H1 (cell line): ENCODE measurements around the gene SLC39A10. TPM values are rescaled to one million over a fixed set of nuclear protein-coding genes. Genes with fewer than 3 reads are reported as not detected.

Source experiments
- CTCF ChIA-PET: fragments of 300-600 bp; sonication (Branson Sonifier 250); formaldehyde crosslinking; loops from one replicate; lab custom pipeline; 2021; ENCODE audit not compliant: partially characterized antibody; lab: Charles Lee
- POLR2A ChIA-PET: fragments of 300-600 bp; sonication (Branson Sonifier 250); formaldehyde crosslinking; loops from one replicate; lab custom pipeline; 2021; ENCODE audit warnings: inconsistent platforms; ENCODE audit not compliant: partially characterized antibody; lab: Charles Lee
- DNase-seq, 2 experiments: peaks; one replicate each; pipeline versions ENCODE4 v3.0.0 to v3.0.0-alpha.2; 2010 to 2022; ENCODE audit warnings: low spot score in 2 of 2, low read depth in 1 of 2, mixed read lengths in 1 of 2
- FAIRE-seq: peaks from 2 replicates; lab custom pipeline; 2011; peaks lifted over from hg19 to GRCh38; lab: Jason Lieb, UNC
- H2AFZ ChIP-seq: 2 replicates; pipeline ENCODE4 v1.8.1; 2012; ENCODE audit warnings: low read length, inconsistent platforms
- H2AK5ac ChIP-seq: 2 replicates; pipeline ENCODE4 v1.6.1; 2013; ENCODE audit warnings: low read depth, low read length
- H2BK120ac ChIP-seq: replicated peaks from 2 replicates; pipeline ENCODE3; 2013; ENCODE audit warnings: low read depth, low read length, inconsistent platforms
- H2BK12ac ChIP-seq: 2 replicates; pipeline ENCODE4 v1.6.1; 2013; ENCODE audit warnings: low read depth, low read length
- H2BK15ac ChIP-seq: 2 replicates; pipeline ENCODE4 v1.6.1; 2013; ENCODE audit warnings: low read length
- H2BK20ac ChIP-seq: 2 replicates; pipeline ENCODE4 v1.6.1; 2013; ENCODE audit warnings: low read length
- H2BK5ac ChIP-seq: 2 replicates; pipeline ENCODE4 v1.6.1; 2013; ENCODE audit warnings: low read depth, low read length
- H3K14ac ChIP-seq: 2 replicates; pipeline ENCODE4 v1.6.1; 2013; ENCODE audit warnings: inconsistent platforms; ENCODE audit not compliant: insufficient read length
- H3K18ac ChIP-seq: 2 replicates; pipeline ENCODE4 v1.6.1; 2013; ENCODE audit warnings: low read length; ENCODE audit errors: extremely low read depth
- H3K23ac ChIP-seq: 2 replicates; pipeline ENCODE4 v1.6.1; 2013; ENCODE audit warnings: inconsistent platforms; ENCODE audit not compliant: insufficient read length
- H3K23me2 ChIP-seq: 2 replicates; pipeline ENCODE4 v1.6.1; 2013; ENCODE audit warnings: low read depth, low read length
- H3K27ac ChIP-seq: 2 replicates; pipeline ENCODE4 v1.6.1; 2011; ENCODE audit warnings: low read depth, low read length, inconsistent platforms
- H3K27me3 ChIP-seq, 4 experiments: replicated peaks in 1 of 4; 1 replicate in 1 of 4; 2 replicates in 3 of 4; pipeline versions ENCODE4 v1.6.1 to v1.8.1; 2011 to 2013; ENCODE audit warnings: low read length in 3 of 4, mild to moderate bottlenecking in 3 of 4, inconsistent platforms in 2 of 4, mixed read lengths in 2 of 4, moderate library complexity in 1 of 4; ENCODE audit not compliant: control insufficient read depth in 3 of 4, insufficient read depth in 3 of 4; ENCODE audit errors: extremely low read depth in 1 of 4
- H3K36me3 ChIP-seq, 4 experiments: 2 replicates each; pipeline versions ENCODE4 v1.6.1 to v1.8.1; 2011 to 2013; ENCODE audit warnings: mild to moderate bottlenecking in 4 of 4, low read length in 3 of 4, moderate library complexity in 2 of 4, control low read depth in 1 of 4, inconsistent platforms in 1 of 4; ENCODE audit not compliant: insufficient read depth in 4 of 4, control insufficient read depth in 2 of 4
- H3K4ac ChIP-seq: replicated peaks from 2 replicates; pipeline ENCODE3; 2013; ENCODE audit warnings: low read length, low read depth, mixed read lengths, inconsistent platforms; ENCODE audit not compliant: insufficient read length
- H3K4me1 ChIP-seq, 4 experiments: replicated peaks in 1 of 4; 1 replicate in 1 of 4; 2 replicates in 3 of 4; pipeline versions ENCODE4 v1.6.1 to v1.8.1; 2011 to 2013; ENCODE audit warnings: low read length in 3 of 4, inconsistent platforms in 2 of 4, mixed read lengths in 1 of 4; ENCODE audit not compliant: insufficient read depth in 4 of 4, control insufficient read depth in 3 of 4
- H3K4me2 ChIP-seq, 2 experiments: 2 replicates each; pipeline versions ENCODE4 v1.6.1 to v1.8.1; 2011 to 2013; ENCODE audit warnings: low read depth in 2 of 2, low read length in 2 of 2, control low read depth in 1 of 2, inconsistent platforms in 1 of 2, mild to moderate bottlenecking in 1 of 2; ENCODE audit not compliant: insufficient read depth in 1 of 2
- H3K4me3 ChIP-seq, 4 experiments: fragments of 200-600, 300-600 bp in 1 of 4; sonication (generic), shearing (Covaris generic), sonication (Bioruptor Twin) in 1 of 4; 2 replicates each; pipeline versions ENCODE4 v1.5.1 to v1.8.1; 2011 to 2016; ENCODE audit warnings: low read length in 4 of 4, low read depth in 3 of 4, control low read depth in 2 of 4, inconsistent platforms in 2 of 4, mild to moderate bottlenecking in 2 of 4, mixed read lengths in 1 of 4, moderate library complexity in 1 of 4; ENCODE audit not compliant: insufficient read depth in 2 of 4; ENCODE audit errors: extremely low read depth in 1 of 4
- H3K56ac ChIP-seq: replicated peaks from 2 replicates; pipeline ENCODE3; 2013; ENCODE audit warnings: low read depth, mild to moderate bottlenecking, mixed read lengths, low read length, inconsistent platforms; ENCODE audit not compliant: insufficient read length
- H3K79me1 ChIP-seq: 2 replicates; pipeline ENCODE4 v1.6.1; 2013; ENCODE audit warnings: low read depth, low read length, control low read depth
- H3K79me2 ChIP-seq, 2 experiments: 2 replicates each; pipeline versions ENCODE4 v1.6.1 to v1.8.1; 2012 to 2013; ENCODE audit warnings: low read length in 2 of 2, mild to moderate bottlenecking in 2 of 2, inconsistent platforms in 1 of 2; ENCODE audit not compliant: insufficient read depth in 2 of 2, control insufficient read depth in 1 of 2
- H3K9ac ChIP-seq, 4 experiments: replicated peaks in 1 of 4; 1 replicate in 1 of 4; 2 replicates in 3 of 4; pipeline versions ENCODE4 v1.6.1 to v1.8.1; 2011 to 2013; ENCODE audit warnings: low read depth in 3 of 4, low read length in 3 of 4, control low read depth in 2 of 4, mild to moderate bottlenecking in 2 of 4, moderate library complexity in 2 of 4, inconsistent platforms in 1 of 4; ENCODE audit errors: extremely low read depth in 1 of 4
- H3K9me3 ChIP-seq, 2 experiments: 2 replicates each; pipeline versions ENCODE4 v1.6.1 to v1.8.1; 2012 to 2013; ENCODE audit warnings: mild to moderate bottlenecking in 2 of 2, moderate library complexity in 2 of 2, control low read depth in 1 of 2, inconsistent platforms in 1 of 2, low read depth in 1 of 2, low read length in 1 of 2, mixed read lengths in 1 of 2; ENCODE audit not compliant: insufficient read depth in 2 of 2
- H4K20me1 ChIP-seq, 2 experiments: replicated peaks in 1 of 2; 2 replicates each; pipeline versions ENCODE3 to v1.8.1; 2011 to 2013; ENCODE audit warnings: inconsistent platforms in 2 of 2, low read length in 2 of 2, mild to moderate bottlenecking in 1 of 2; ENCODE audit not compliant: insufficient read depth in 2 of 2, control insufficient read depth in 1 of 2
- H4K5ac ChIP-seq: 2 replicates; pipeline ENCODE4 v1.6.1; 2013; ENCODE audit warnings: low read length, low read depth, mixed read lengths, inconsistent platforms; ENCODE audit not compliant: insufficient read length
- H4K8ac ChIP-seq: 2 replicates; pipeline ENCODE4 v1.8.0; 2013; ENCODE audit warnings: mild to moderate bottlenecking, moderate library complexity, low read length, inconsistent platforms; ENCODE audit not compliant: insufficient read depth; ENCODE audit errors: extremely low read depth
- H4K91ac ChIP-seq: replicated peaks from 2 replicates; pipeline ENCODE3; 2013; ENCODE audit warnings: low read length, mixed read lengths, inconsistent platforms; ENCODE audit not compliant: insufficient read length
- CBX8 ChIP-seq: fragments of 300-800, 300-1000 bp; sonication (generic); IDR thresholded peaks from 2 replicates; pipeline ENCODE4 v1.7.1; 2016; ENCODE audit warnings: low read depth, low read length, borderline replicate concordance
- CREB1 ChIP-seq: IDR thresholded peaks from 2 replicates; pipeline ENCODE4 v1.6.1; 2012; ENCODE audit warnings: inconsistent platforms
- CTBP2 ChIP-seq: IDR thresholded peaks from 2 replicates; pipeline ENCODE4 v1.7.0; 2011; ENCODE audit warnings: borderline replicate concordance, mild to moderate bottlenecking, moderate library complexity, mixed read lengths, low read length; ENCODE audit not compliant: insufficient read depth, insufficient read length
- EZH2 ChIP-seq: fragments of 200-600 bp; sonication (generic); IDR thresholded peaks from 2 replicates; pipeline ENCODE4 v1.7.1; 2012; ENCODE audit warnings: low read depth, mild to moderate bottlenecking, moderate library complexity, low read length, inconsistent platforms; ENCODE audit not compliant: severe bottlenecking
- KDM1A ChIP-seq: fragments of 200-600, 300-600 bp; sonication (generic); IDR thresholded peaks from 2 replicates; pipeline ENCODE4 v1.7.1; 2016; ENCODE audit warnings: mild to moderate bottlenecking, low read length, borderline replicate concordance
- MAFK ChIP-seq: IDR thresholded peaks from 2 replicates; pipeline ENCODE4 v1.6.1; 2012; ENCODE audit warnings: low read depth, mild to moderate bottlenecking, improper control_type of control experiment, low read length
- NANOG ChIP-seq: IDR thresholded peaks from 2 replicates; pipeline ENCODE4 v1.6.1; 2011; ENCODE audit warnings: low read length, low read depth, mild to moderate bottlenecking, inconsistent platforms; ENCODE audit not compliant: insufficient read depth, poor library complexity, severe bottlenecking
- PHF8 ChIP-seq: fragments of 200-600 bp; sonication (generic); conservative IDR thresholded peaks from 2 replicates; pipeline ENCODE4 v1.7.1; 2012; ENCODE audit warnings: low read depth, mild to moderate bottlenecking, inconsistent platforms, low read length, moderate library complexity
- RFX5 ChIP-seq: IDR thresholded peaks from 2 replicates; pipeline ENCODE4 v1.6.1; 2011; ENCODE audit warnings: low read depth, low read length, improper control_type of control experiment, borderline replicate concordance
- SAP30 ChIP-seq: fragments of 300-600 bp; sonication (generic); IDR thresholded peaks from 2 replicates; pipeline ENCODE4 v1.7.1; 2012; ENCODE audit warnings: low read length, moderate library complexity, mild to moderate bottlenecking, inconsistent platforms; ENCODE audit not compliant: insufficient read depth, insufficient replicate concordance
- SIX5 ChIP-seq: IDR thresholded peaks from 2 replicates; pipeline ENCODE4 v1.6.1; 2011; ENCODE audit warnings: mild to moderate bottlenecking, low read depth, low read length
- SP1 ChIP-seq: IDR thresholded peaks from 2 replicates; pipeline ENCODE4 v1.6.1; 2011; ENCODE audit warnings: low read depth, low read length
- TAF7 ChIP-seq: optimal IDR thresholded peaks from 2 replicates; pipeline ENCODE3; 2011; ENCODE audit warnings: low read depth, mild to moderate bottlenecking, inconsistent platforms, low read length, moderate library complexity, borderline replicate concordance
- TCF12 ChIP-seq: IDR thresholded peaks from 2 replicates; pipeline ENCODE4 v1.6.1; 2011; ENCODE audit warnings: low read depth, mild to moderate bottlenecking, low read length
- TEAD4 ChIP-seq: IDR thresholded peaks from 2 replicates; pipeline ENCODE4 v1.6.1; 2012; ENCODE audit warnings: low read depth, low read length, inconsistent platforms, mixed read lengths
- ZNF274 ChIP-seq: IDR thresholded peaks from 2 replicates; pipeline ENCODE4 v1.7.0; 2012; ENCODE audit warnings: low read length, borderline replicate concordance; ENCODE audit errors: extremely low read depth
- polyA plus RNA-seq, 7 experiments: library from polyadenylated mRNA; depleted of rRNA in 3 of 7; stranded (reverse) in 5 of 7; unstranded in 2 of 7; fragments of >200 nt in 5 of 7; fragments of 200-250 nt in 2 of 7; gene quantifications; 1 replicate in 5 of 7; 2 replicates in 1 of 7; 4 replicates in 1 of 7; pipeline versions ENCODE4 v1.2.1 to v1.2.3, GENCODE V29; 2011 to 2013; ENCODE audit warnings: missing spikeins in 2 of 7, mixed read lengths in 2 of 7
- total RNA-seq: library from RNA; stranded (reverse); fragmentation: NEBNext Ultra II Directional; extraction: Animal tissue kit (Norgen Biotek cat#: 25700); gene quantifications from 2 replicates; pipeline ENCODE4 v1.2.1, GENCODE V29; 2021

The SLC39A10 gene
- total and polyA plus RNA-seq, 2 of the 8 experiments (the other 6 are each of a cell fraction or from before 2014, with no cell fraction given): 68.1 to 234 TPM

DNA sequence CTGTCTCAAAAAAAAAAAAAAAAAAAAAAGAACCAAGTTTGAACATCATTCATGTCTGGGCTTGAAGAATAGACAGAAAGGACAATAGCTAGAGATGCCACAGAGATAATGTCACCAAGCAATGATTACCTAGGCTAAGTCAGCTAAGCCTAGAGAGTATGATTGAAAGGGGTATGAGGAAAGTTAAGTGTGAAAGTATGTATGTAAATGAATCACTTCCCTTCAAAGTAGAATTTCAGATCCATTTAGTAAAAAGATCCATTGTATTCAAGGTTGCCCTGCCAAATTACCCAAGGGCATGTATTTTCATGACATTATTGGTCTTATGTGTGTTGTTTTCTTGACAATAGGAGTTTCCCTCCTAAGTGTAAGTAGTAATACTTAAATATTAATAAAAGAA lies 34.1 kb upstream of the SLC39A10 start:
- no peak overlapping the region for H2BK5ac ChIP-seq
- H4K20me1 ChIP-seq: no peaks in the 10 kb centered on the region
- CTCF ChIA-PET: interaction anchor here (1.1 to 1.5 kb wide), 2 partner anchors 15 to 33 kb away, joined by 3 read pairs; no protein-coding TSS in a partner anchor
- no peak overlapping the region for H3K9ac ChIP-seq
- peaks cover 0 to 22% of the 10 kb centered on the region in 2 experiments; a peak in 2 of 4 replicates for H3K79me2 ChIP-seq
- no peaks in the 10 kb centered on the region for H3K4me1 ChIP-seq
- DNase-seq (no peak), FAIRE-seq (no peak)
- no peaks in the 10 kb centered on the region for H3K36me3 ChIP-seq
- no peak overlapping the region for H2BK20ac ChIP-seq
- H4K91ac ChIP-seq: no peak overlapping the region
- POLR2A ChIA-PET: interaction anchor here (0.7 to 1.4 kb wide), 2 partner anchors 10 to 78 kb away, joined by 3 to 6 read pairs; no protein-coding TSS in a partner anchor
- no peak overlapping the region for H3K4ac ChIP-seq
- H3K4me2 ChIP-seq: no peak overlapping the region
- no peaks in the 10 kb centered on the region for H3K23me2 ChIP-seq
- no peak overlapping the region for H2AK5ac ChIP-seq
- no peak overlapping the region for H2BK120ac ChIP-seq
- H3K4me3 ChIP-seq: no peak overlapping the region
- no peaks in the 10 kb centered on the region for H3K27me3 ChIP-seq
- no peak overlapping the region for H3K27ac ChIP-seq
- H2BK12ac ChIP-seq: no peak overlapping the region
- no peak overlapping the region for H2BK15ac ChIP-seq
- H3K18ac ChIP-seq: no peak overlapping the region
- H3K14ac ChIP-seq: no peak overlapping the region
- no peaks in the 10 kb centered on the region for H3K9me3 ChIP-seq
- H3K23ac ChIP-seq: no peak overlapping the region
- no peak overlapping the region for H4K5ac ChIP-seq
- no peak overlapping the region for H2AFZ ChIP-seq
- no peaks in the 10 kb centered on the region; the same call in 1 of the 2 replicates for H3K79me1 ChIP-seq
- no peak overlapping the region for H3K56ac ChIP-seq
- no peak overlapping the region for H4K8ac ChIP-seq
- TF ChIP-seq PHF8 (no peak), TEAD4 (no peak), MAFK (no peak), EZH2 (no peak), RFX5 (no peak), CTBP2 (no peak), CREB1 (no peak), CBX8 (no peak), SP1 (no peak), NANOG (no peak), ZNF274 (no peak), TAF7 (no peak), TCF12 (no peak), SAP30 (no peak), KDM1A (no peak), SIX5 (no peak)
